ENCODE measurements around the gene ARID5A. TPM values are rescaled to one million over a fixed set of nuclear protein-coding genes. Genes with fewer than 3 reads are reported as not detected.

The ARID5A gene
- total and polyA plus RNA-seq, 2 of the 13 experiments (the other 11 are each of a cell fraction or from before 2014, with no cell fraction given), result 6.0 to 9.5 TPM

GRCh38 chr2:96549967-96550786 lies 13.6 kb downstream of the ARID5A start (continued):
- TF ChIP-seq ZNF574 (CRISPR knock-in tag; IDR thresholded peaks at IDR 0.05) (peak; percentile 93), RERE (CRISPR knock-in tag; IDR thresholded peaks at IDR 0.05; ENCODE audit: low read depth) (peak; percentile 74), KAT8 (CRISPR knock-in tag; IDR thresholded peaks at IDR 0.05) (peak; percentile 81), UBTF (CRISPR knock-in tag; IDR thresholded peaks at IDR 0.05) (peak; percentile 100), TBL1XR1 (IDR thresholded peaks at IDR 0.05; ENCODE audit: borderline replicate concordance, low read length, partially characterized antibody) (peak; percentile 77), ZNF558 (CRISPR knock-in tag; IDR thresholded peaks at IDR 0.05; ENCODE audit: borderline replicate concordance) (no peak; the same call in 1 of the 2 replicates), REST (IDR thresholded peaks at IDR 0.05; ENCODE audit: borderline replicate concordance in 1 of 2, low read depth in 1 of 2, low read length in 2 of 2) (no peak), ZNF124 (CRISPR knock-in tag; IDR thresholded peaks at IDR 0.05) (peak; percentile 92), ZNF816 (CRISPR knock-in tag; IDR thresholded peaks at IDR 0.05; ENCODE audit: borderline replicate concordance) (no peak), ETV5 (CRISPR knock-in tag; IDR thresholded peaks at IDR 0.05; ENCODE audit: borderline replicate concordance) (peak; percentile 73; the same call in 1 of the 2 replicates), TIGD3 (CRISPR knock-in tag; IDR thresholded peaks at IDR 0.05; ENCODE audit: borderline replicate concordance) (no peak)
